ENCODE results near the gene PAX8. TPM values are rescaled to one million over a fixed set of nuclear protein-coding genes. Genes with fewer than 3 reads are reported as not detected.
A peak's percentile ranks its signal among the peaks of the same experiment; 100 is the strongest.

The PAX8 gene
- total RNA-seq, 1 experiment from 2014 or later = 11.3 TPM

DNA sequence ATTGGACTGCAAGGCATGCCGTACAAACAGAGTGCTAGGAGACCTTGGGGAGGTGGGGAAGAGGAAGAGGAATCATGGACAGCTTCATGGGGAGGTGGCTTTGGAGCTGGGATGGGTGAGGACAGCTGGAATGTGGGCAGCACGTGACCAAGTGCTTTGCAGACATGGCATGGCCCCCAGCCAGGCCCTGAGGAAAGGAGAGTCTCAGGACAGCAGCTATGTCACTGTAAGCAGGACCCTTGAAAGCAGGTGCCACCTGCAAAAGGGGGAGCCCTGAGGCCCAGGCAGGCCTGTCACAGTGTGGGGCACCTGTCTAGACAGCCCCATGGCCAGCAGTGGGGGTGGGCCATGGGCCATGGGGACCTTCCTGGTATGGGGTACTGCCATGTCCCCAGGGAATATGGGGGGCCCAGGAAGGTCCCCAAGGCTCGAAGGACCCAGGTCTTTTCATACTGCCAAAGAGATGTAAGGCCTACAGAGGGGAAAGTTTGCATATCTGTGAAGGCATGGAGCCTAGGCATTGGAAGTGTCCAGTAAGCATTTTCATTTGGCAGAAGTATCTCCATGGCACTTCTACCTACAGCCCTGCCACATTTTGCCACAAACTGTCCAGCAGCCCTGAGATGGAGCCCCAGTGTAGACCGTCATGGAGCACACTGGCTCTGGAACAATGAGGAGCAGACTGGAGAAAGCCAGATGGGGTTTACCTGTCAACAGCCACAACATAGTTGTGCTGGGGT lies 9.9 kb downstream of the PAX8 start:
- no peak for DNase-seq (ENCODE audit: low read depth)

- no peak for DNase-seq (ENCODE audit: low read depth)
These were observed 12.3 kb downstream of the PAX8 start for GRCh38 chr2:113266431-113266830.

DNA sequence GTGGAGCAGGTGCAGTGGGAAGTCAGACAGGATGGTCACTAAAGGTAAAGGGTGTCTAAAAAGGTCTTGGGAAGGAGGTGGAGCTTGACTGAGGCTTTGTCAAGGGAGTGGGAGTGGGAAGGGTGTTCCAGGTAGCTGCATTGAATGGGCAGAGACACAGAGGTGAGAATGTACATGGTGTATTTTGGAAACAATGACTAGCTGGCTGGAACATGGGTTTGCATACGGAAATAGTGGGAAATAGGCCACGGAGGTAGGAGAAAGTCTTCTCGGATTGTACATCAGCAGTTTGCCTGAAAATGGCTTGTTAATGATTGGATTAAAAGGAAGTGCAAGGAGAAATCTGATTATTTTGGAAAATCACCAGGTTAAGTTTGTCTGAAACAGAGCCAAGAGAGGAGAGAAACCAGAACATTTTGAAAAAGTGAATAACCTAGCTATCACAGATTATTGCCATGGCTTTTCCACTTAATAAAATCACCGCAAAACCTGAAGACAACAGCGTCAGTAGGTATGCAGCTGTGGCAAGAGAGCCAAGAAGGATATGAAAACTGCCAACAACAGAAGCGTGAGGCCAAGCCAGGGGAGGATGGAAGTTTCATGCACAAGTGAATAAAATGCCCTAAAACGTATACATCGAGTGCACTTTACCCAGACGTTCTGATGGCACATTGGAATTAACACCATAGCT lies 13.9 kb downstream of the PAX8 start:
- DNase-seq (ENCODE audit: low read depth) = no peak

DNA sequence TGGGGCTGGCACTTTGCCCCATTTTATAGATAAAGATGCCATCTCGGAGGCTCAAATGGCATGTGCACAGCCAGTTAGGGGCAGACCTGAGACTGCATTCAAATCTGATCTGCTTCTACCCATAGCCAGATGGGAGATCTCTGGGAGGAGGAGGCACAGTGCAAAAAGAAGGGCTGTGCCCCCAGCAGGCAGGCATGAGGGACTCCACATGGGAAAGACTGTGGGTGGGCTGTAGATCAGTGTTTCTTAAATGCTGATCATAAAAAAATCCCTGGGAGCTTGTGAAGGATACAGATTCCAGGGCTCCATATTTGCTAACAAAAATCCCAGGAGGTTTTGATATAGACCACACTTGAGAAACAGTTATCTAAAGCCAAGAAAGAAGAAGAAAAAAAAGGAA lies 15.2 kb downstream of the PAX8 start:
- DNase-seq (ENCODE audit: low read depth) = no peak

- DNase-seq (ENCODE audit: low read depth) = no peak
These were observed 17.7 kb downstream of the PAX8 start for GRCh38 chr2:113260991-113261390.

DNA sequence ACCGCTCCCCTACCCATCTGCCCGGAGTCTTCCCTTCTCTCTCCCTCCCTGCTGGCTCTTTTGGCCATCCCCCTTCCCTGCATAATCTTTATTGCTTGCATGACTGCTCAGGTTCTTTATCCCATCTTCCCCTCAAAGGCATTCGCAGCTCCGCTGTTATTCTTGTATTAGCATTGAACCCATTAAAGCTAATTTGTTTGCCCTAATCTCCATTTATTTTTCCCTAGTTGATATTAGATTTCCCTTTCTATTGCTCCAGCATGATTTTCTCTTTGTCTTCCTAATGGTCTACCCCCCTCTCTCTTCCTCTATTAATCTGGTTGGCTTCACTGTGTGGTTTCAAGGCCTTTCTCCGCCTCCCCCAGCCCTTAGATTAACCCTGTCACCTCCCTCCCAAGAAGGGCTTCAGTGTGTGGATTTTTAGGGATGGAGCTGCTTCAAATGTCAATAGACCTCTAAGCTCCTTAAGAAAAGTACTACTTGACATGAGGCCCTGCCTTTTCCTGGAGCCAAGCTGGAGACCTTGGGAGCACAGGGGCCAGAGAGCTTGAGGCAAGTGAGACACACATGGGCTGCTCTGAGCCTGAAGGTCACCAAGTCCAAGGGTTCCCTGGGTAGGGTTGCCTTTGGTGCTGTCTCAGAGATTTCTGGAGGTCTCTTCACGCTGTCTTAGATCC lies 20.1 kb downstream of the PAX8 start:
- no peak for DNase-seq (ENCODE audit: low read depth)

DNA sequence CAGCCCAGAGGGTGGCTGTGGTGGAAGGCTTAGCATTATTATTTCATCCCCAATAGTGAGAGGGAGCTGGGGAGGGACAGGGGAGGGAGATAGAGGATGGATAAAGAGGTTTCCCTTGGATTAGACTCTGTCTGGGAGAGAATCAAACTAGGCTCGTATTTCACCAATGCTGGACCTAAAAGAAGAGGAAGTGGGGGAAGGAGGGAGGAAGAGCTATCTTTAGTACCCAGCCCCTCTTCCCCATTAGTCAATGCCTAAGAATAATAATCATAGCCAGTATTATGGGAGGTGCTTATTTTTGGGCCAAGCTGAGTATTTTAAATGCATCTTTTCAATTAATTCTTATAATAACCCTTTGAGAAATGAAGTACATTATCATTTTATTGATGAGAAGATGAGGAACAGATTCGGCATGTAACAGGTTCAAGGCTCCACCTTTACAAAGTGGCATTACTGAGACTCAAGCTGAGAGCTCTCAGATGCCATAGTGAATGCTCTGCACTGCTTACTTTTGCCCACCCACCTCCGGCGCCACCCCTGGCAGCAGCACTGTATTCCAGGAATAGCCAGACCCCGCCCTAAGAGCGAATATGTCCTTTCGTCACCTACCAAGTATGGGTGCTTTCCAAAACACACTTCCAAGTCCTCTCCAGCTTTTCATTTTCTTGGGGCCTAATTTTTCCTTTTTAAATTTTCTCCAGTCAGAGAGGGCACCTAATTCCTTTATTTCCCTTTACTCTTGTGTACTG lies 21.0 kb downstream of the PAX8 start:
- DNase-seq (ENCODE audit: low read depth) = peak; percentile 43

DNA sequence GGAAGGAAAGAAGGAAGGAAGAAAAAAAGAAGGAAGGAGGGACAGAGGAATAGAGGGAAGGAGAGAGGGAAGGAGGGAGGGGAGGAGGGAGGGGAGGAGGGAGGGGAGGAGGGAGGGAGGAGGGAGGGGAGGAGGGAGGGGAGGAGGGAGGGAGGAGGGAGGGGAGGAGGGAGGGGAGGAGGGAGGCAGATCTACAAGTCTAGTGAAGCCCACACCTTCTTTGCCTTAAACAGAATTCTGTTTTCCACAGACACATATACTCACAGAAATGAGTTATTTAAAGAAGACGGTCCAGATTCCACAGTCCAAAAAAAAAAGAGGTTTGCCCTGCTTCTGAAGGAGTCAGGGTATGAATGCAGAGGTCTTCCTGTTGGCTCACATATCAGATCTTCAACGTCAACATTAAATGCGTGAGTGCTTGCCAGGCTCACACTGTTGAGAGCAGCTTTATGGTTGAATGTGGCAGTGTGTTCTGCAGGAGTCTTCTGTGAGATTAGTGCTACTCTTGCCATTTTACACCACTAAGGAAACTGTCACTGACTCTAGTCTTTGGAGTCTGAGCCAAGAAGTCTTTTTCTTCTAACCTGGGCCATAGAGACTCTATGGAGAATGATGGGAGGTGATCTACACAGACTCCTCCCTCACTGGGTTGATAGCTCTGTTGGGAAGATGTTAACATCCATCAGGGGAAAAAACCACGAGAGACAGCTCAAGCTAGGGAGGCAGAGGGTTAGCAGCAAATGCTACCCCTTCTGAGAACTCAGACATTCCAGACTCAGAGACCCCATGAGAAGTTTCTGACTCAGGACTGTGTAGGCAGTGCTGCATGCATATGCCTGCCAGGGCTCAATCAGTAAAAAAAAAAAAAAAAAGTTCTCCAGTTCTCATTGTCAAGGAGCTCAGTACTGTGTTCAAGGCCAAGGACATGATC lies 23.3 kb downstream of the PAX8 start:
- DNase-seq (ENCODE audit: low read depth) = no peak

DNA sequence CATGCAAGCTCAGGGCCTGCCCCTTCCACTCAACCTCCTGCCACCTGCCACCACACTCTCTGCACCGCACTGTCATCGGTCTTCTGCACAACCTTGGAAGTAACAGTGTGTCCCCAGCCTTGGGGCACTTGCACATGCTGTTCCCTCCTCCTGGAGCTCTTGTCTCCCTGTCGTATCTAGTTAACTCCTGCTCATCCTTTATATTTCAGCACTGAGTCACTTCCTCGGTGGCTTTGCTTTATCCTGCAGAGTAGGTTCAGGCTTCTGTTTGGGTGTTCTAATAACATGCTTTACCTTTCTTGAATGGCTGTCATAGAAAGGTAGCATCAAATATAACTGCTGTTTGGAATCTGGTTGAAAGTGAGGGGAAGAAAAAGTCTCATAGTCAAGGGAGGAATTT lies 25.3 kb downstream of the PAX8 start:
- DNase-seq (ENCODE audit: low read depth) = peak; percentile 66

- no peak for DNase-seq (ENCODE audit: low read depth)
These were observed 26.6 kb downstream of the PAX8 start for GRCh38 chr2:113252047-113252590.

DNA sequence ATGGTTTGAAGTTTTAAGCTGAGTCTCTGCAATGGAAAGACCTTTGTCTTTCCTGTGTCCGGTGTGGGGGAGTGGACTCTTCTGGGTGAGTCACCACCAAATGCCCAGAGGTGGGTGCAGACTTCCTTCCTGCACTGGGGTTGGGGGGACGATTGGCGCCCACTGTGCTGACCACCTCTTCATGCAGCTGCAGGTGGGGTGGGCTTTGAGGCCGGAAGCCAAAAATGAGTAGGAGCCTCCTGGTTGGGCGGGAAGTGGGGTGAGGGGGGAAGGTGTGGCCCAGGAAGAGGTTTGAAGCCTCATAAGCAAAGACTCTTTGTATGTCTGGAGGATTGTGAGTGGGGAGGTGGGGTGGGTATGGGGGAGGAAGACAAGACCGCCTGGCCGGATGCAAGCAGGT lies 27.6 kb downstream of the PAX8 start:
- peak; percentile 97 for DNase-seq (ENCODE audit: low read depth)

GRCh38 chr2:113248997-113249770 lies 29.5 kb downstream of the PAX8 start:
- DNase-seq (ENCODE audit: low read depth) = peak; percentile 88

DNA sequence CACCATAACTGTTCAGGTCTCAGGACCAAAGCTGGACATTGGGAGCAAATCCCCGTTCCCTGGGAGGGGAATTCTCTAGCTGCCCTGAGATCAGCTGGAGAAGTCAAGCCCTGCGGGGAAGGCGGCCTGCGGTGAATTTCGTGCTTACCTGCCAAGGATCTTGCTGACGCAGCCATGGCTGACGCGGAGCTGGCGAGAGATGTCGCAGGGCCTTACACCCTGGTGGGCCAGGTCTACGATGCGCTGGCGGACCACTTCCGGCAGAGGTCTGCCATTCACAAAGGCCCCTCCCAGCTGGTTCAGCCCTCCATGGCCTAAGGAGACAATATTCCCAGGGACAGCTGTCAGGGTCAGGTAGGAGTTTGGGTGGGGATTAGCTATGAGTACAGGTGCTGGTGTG lies 32.1 kb downstream of the PAX8 start:
- no peak for DNase-seq (ENCODE audit: low read depth)

DNA sequence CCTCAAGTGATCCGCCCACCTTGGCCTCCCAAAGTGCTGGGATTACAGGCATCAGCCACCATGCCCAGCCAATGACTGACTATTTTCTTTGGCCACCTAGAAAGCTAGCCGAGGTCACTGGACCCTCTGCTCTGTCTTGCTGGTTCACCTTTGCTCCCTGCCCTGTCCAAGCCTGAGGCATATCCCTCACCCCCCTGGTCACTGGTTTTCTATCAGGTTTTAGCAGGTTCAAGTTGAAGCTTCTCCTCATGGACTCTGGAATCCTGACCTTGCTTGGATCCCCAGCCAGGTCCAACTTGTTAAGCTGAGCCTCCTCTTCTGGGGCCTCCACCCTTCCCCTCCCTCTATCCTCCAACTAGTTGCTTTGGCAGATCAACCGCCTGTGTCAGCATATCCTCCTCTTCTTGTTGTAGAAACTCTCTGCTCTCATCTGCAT lies 33.4 kb downstream of the PAX8 start:
- DNase-seq (ENCODE audit: low read depth) = no peak

GRCh38 chr2:113242327-113242726 lies 36.4 kb downstream of the PAX8 start:
- no peak for DNase-seq (ENCODE audit: low read depth)

GRCh38 chr2:113240915-113241911 lies 37.5 kb downstream of the PAX8 start:
- DNase-seq (ENCODE audit: low read depth) = peak; percentile 100

GRCh38 chr2:113240150-113240914 lies 38.4 kb downstream of the PAX8 start:
- DNase-seq (ENCODE audit: low read depth) = peak; percentile 94

Data from HT1080 (cell line).